ENCODE measurements around the gene SLFN14.
"Not testable (repeated sequence)": the region's sequence is repeated elsewhere in the genome, so short reads cannot be mapped to it uniquely, and the experiment has no call there.

Gene SLFN14

DNA sequence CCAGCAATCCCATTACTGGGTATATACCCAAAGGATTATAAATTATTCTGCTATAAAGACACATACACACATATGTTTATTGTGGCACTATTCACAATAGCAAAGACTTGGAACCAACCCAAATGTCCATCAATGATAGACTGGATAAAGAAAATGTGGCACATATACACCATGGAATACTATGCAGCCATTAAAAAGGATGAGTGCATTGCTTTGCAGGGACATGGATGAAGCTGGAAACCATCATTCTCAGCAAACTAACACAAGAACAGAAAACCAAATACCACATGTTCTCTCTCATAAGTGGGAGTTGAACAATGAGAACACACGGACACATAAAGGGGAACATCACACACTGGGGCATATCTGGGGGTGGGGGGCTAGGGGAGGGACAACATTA, 31.3 kb downstream of the SLFN14 start:
- H3K79me2 ChIP-seq (ENCODE audit: control insufficient read depth, insufficient read depth, low read length, poor library complexity); H3K23ac ChIP-seq (ENCODE audit: low read length); DNase-seq; H3K4me2 ChIP-seq (ENCODE audit: low read length); H3K4me1 ChIP-seq (ENCODE audit: control insufficient read depth in 1 of 2, insufficient read depth in 2 of 2, low read length in 2 of 2); H3K27me3 ChIP-seq (ENCODE audit: insufficient read depth, low read length); H3K9ac ChIP-seq (ENCODE audit: low read length); H4K91ac ChIP-seq (ENCODE audit: low read depth, low read length); H2AFZ ChIP-seq (ENCODE audit: insufficient read depth, low read length, poor library complexity); H2BK120ac ChIP-seq (ENCODE audit: insufficient read depth, low read length, poor library complexity); H2BK12ac ChIP-seq (ENCODE audit: low read length); H3K14ac ChIP-seq (ENCODE audit: low read length); H3K27ac ChIP-seq (ENCODE audit: low read depth, low read length); H3K9me3 ChIP-seq (ENCODE audit: insufficient read depth, low read depth, low read length); H4K12ac ChIP-seq (ENCODE audit: low read depth, low read length); H3K36me3 ChIP-seq (ENCODE audit: control insufficient read depth in 1 of 2, insufficient read depth in 2 of 2, low read length in 2 of 2); H2AK5ac ChIP-seq (ENCODE audit: low read length); H2BK5ac ChIP-seq (ENCODE audit: low read depth, low read length, poor library complexity); H3K4ac ChIP-seq (ENCODE audit: low read depth, low read length); H3K79me1 ChIP-seq (ENCODE audit: low read length); H3K4me3 ChIP-seq (ENCODE audit: low read depth, low read length); H4K8ac ChIP-seq (ENCODE audit: low read depth, low read length); H3K18ac ChIP-seq (ENCODE audit: low read length): not testable (repeated sequence)
- WGBS (ENCODE audit: extremely low coverage, insufficient coverage, insufficient read length) = no CpG with 5 or more reads among the region's 1 CpG

DNA sequence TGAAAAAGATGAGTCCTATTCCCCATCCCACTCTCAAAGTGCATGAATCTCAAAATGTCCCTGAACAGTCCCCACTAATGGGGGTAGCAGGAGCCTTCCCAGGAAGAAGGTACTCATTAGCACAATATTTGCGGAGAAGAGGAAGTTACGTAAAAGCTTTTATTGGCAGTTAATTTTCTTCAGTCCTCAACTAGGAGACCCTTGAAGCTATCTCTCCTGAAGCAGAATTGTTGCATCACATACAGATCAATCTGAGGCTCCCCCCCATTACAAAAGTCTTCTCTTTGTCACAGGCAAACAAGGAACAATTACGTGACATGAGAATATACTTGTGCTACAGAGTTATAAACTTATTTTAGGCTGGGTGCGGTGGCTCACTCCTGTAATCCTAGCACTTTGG, 37.3 kb downstream of the SLFN14 start:
- no peak overlapping the region for H4K8ac ChIP-seq (ENCODE audit: low read depth, low read length)
- no CpG with 5 or more reads among the region's 4 CpGs for whole genome bisulfite sequencing (ENCODE audit: extremely low coverage, insufficient coverage, insufficient read length)

DNA sequence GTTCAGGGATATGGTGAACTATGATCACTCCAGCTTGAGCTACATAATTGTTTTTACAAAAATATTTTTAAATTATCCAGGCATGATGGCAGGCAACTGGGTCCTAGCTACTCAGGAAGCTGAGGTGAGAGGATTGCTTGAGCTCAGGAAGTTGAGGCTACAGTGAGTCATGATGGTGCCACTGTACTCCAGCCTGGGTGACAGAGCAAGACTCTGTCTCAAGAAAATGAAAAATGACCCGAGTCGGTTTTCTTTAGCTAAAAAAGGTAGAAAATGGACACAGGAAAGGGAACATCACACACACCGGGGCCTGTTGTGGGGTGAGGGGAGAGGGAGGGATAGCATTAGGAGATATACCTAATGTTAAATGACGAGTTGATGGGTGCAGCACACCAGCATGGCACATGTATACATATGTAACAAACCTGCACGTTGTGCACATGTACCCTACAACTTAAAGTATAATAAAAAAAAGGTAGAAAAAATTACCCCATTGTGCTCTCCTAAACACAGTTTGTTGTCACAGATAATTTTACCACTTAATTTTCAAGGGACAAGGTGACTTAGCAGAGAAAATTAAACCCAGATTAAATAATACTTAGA, 38.9 kb downstream of the SLFN14 start:
- no CpG with 5 or more reads among the region's 5 CpGs for WGBS (ENCODE audit: extremely low coverage, insufficient coverage, insufficient read length)
- not testable (repeated sequence) for H3K18ac ChIP-seq (ENCODE audit: low read length); H3K23ac ChIP-seq (ENCODE audit: low read length)

More for the DNA sequence above, 37.3 kb downstream of the SLFN14 start:
- Histone ChIP-seq H3K23ac (ENCODE audit: low read length) (no peak overlapping the region), H2BK12ac (ENCODE audit: low read length) (no peak overlapping the region), H3K4me3 (ENCODE audit: low read depth, low read length) (no peak overlapping the region), H2AK5ac (ENCODE audit: low read length) (no peak overlapping the region), H3K4me2 (ENCODE audit: low read length) (no peak overlapping the region), H3K27me3 (ENCODE audit: insufficient read depth, low read length) (no peaks in the 10 kb centered on the region), H3K79me2 (ENCODE audit: control insufficient read depth, insufficient read depth, low read length, poor library complexity) (no peaks in the 10 kb centered on the region), H3K4me1 (ENCODE audit: control insufficient read depth in 1 of 2, insufficient read depth in 2 of 2, low read length in 2 of 2) (no peaks in the 10 kb centered on the region), H3K14ac (ENCODE audit: low read length) (no peak overlapping the region), H3K9ac (ENCODE audit: low read length) (no peak overlapping the region), H3K18ac (ENCODE audit: low read length) (no peak overlapping the region), H2AFZ (ENCODE audit: insufficient read depth, low read length, poor library complexity) (no peak overlapping the region), H3K27ac (ENCODE audit: low read depth, low read length) (no peak overlapping the region), H2BK120ac (ENCODE audit: insufficient read depth, low read length, poor library complexity) (no peak overlapping the region), H4K91ac (ENCODE audit: low read depth, low read length) (no peak overlapping the region), H3K79me1 (ENCODE audit: low read length) (no peaks in the 10 kb centered on the region), H3K4ac (ENCODE audit: low read depth, low read length) (no peak overlapping the region), H3K9me3 (ENCODE audit: insufficient read depth, low read depth, low read length) (no peaks in the 10 kb centered on the region), H3K36me3 (ENCODE audit: control insufficient read depth in 1 of 2, insufficient read depth in 2 of 2, low read length in 2 of 2) (no peaks in the 10 kb centered on the region), H4K12ac (ENCODE audit: low read depth, low read length) (no peak overlapping the region), H2BK5ac (ENCODE audit: low read depth, low read length, poor library complexity) (no peak overlapping the region)
- DNase-seq = no peak

GRCh38 chr17:35521150-35521549, 39.5 kb downstream of the SLFN14 start:
- H2BK12ac ChIP-seq (ENCODE audit: low read length) = no peak overlapping the region
- no peak for DNase-seq

More for the DNA sequence above, 38.9 kb downstream of the SLFN14 start:
- H3K36me3 ChIP-seq (ENCODE audit: control insufficient read depth in 1 of 2, insufficient read depth in 2 of 2, low read length in 2 of 2); H3K79me2 ChIP-seq (ENCODE audit: control insufficient read depth, insufficient read depth, low read length, poor library complexity); H3K14ac ChIP-seq (ENCODE audit: low read length); H2BK5ac ChIP-seq (ENCODE audit: low read depth, low read length, poor library complexity); H4K8ac ChIP-seq (ENCODE audit: low read depth, low read length); H3K27me3 ChIP-seq (ENCODE audit: insufficient read depth, low read length); H3K79me1 ChIP-seq (ENCODE audit: low read length); H2BK12ac ChIP-seq (ENCODE audit: low read length); H3K27ac ChIP-seq (ENCODE audit: low read depth, low read length); H3K9me3 ChIP-seq (ENCODE audit: insufficient read depth, low read depth, low read length); H3K4me2 ChIP-seq (ENCODE audit: low read length); H3K4me3 ChIP-seq (ENCODE audit: low read depth, low read length); H4K91ac ChIP-seq (ENCODE audit: low read depth, low read length); H3K4me1 ChIP-seq (ENCODE audit: control insufficient read depth in 1 of 2, insufficient read depth in 2 of 2, low read length in 2 of 2); H3K4ac ChIP-seq (ENCODE audit: low read depth, low read length); H2AK5ac ChIP-seq (ENCODE audit: low read length); H2AFZ ChIP-seq (ENCODE audit: insufficient read depth, low read length, poor library complexity); H3K9ac ChIP-seq (ENCODE audit: low read length); H2BK120ac ChIP-seq (ENCODE audit: insufficient read depth, low read length, poor library complexity); H4K12ac ChIP-seq (ENCODE audit: low read depth, low read length); DNase-seq: not testable (repeated sequence)

More at GRCh38 chr17:35521150-35521549, 39.5 kb downstream of the SLFN14 start:
- H3K4me3 ChIP-seq (ENCODE audit: low read depth, low read length) = no peak overlapping the region
- H3K23ac ChIP-seq (ENCODE audit: low read length) = no peak overlapping the region
- H3K4me1 ChIP-seq (ENCODE audit: control insufficient read depth in 1 of 2, insufficient read depth in 2 of 2, low read length in 2 of 2) = no peaks in the 10 kb centered on the region
- H3K9ac ChIP-seq (ENCODE audit: low read length) = no peak overlapping the region
- no peak overlapping the region for H3K4ac ChIP-seq (ENCODE audit: low read depth, low read length)
- H3K79me2 ChIP-seq (ENCODE audit: control insufficient read depth, insufficient read depth, low read length, poor library complexity) = no peaks in the 10 kb centered on the region
- H4K91ac ChIP-seq (ENCODE audit: low read depth, low read length) = no peak overlapping the region
- H2AK5ac ChIP-seq (ENCODE audit: low read length) = no peak overlapping the region
- H2BK5ac ChIP-seq (ENCODE audit: low read depth, low read length, poor library complexity) = no peak overlapping the region
- no CpG with 5 or more reads among the region's 1 CpG for WGBS (ENCODE audit: extremely low coverage, insufficient coverage, insufficient read length)
- no peaks in the 10 kb centered on the region for H3K27me3 ChIP-seq (ENCODE audit: insufficient read depth, low read length)
- H4K12ac ChIP-seq (ENCODE audit: low read depth, low read length) = no peak overlapping the region
- no peaks in the 10 kb centered on the region for H3K36me3 ChIP-seq (ENCODE audit: control insufficient read depth in 1 of 2, insufficient read depth in 2 of 2, low read length in 2 of 2)
- H2AFZ ChIP-seq (ENCODE audit: insufficient read depth, low read length, poor library complexity) = no peak overlapping the region
- no peak overlapping the region for H2BK120ac ChIP-seq (ENCODE audit: insufficient read depth, low read length, poor library complexity)
- H3K27ac ChIP-seq (ENCODE audit: low read depth, low read length) = no peak overlapping the region
- no peak overlapping the region for H3K18ac ChIP-seq (ENCODE audit: low read length)
- H4K8ac ChIP-seq (ENCODE audit: low read depth, low read length) = no peak overlapping the region
- H3K79me1 ChIP-seq (ENCODE audit: low read length) = no peaks in the 10 kb centered on the region
- no peaks in the 10 kb centered on the region for H3K9me3 ChIP-seq (ENCODE audit: insufficient read depth, low read depth, low read length)
- no peak overlapping the region for H3K4me2 ChIP-seq (ENCODE audit: low read length)
- no peak overlapping the region for H3K14ac ChIP-seq (ENCODE audit: low read length)

Data from trophoblast cell (in vitro differentiated cells and primary cell).